Mucosa of descending colon (tissue), 3 donors: ENCODE data around the gene ATP10B. TPM values are rescaled to one million over a fixed set of nuclear protein-coding genes. Genes with fewer than 3 reads are reported as not detected.
A peak's percentile ranks its signal among the peaks of the same experiment; 100 is the strongest.

Source experiments
- ATAC-seq: fragments of 200-7000 bp; cut with Tn5 transposase; one replicate; pipeline ENCODE4 v1.9.1; 2020; ENCODE audit warnings: mild to moderate bottlenecking, moderate library complexity
- DNase-seq, 3 donors: peaks; one replicate each; pipeline ENCODE4 v3.0.0-alpha.2; 2020
- H3K36me3 ChIP-seq: fragments of 200-600 bp; one replicate; pipeline ENCODE4 v1.8.0; 2021; ENCODE audit warnings: low read depth, mild to moderate bottlenecking
- H3K4me1 ChIP-seq: fragments of 200-600 bp; one replicate; pipeline ENCODE4 v1.8.0; 2021; ENCODE audit warnings: low read depth, mild to moderate bottlenecking
- H3K4me3 ChIP-seq: fragments of 200-600 bp; one replicate; pipeline ENCODE4 v1.8.0; 2021; ENCODE audit warnings: mild to moderate bottlenecking
- H3K9me3 ChIP-seq: fragments of 200-600 bp; one replicate; pipeline ENCODE4 v1.8.0; 2021; ENCODE audit warnings: mild to moderate bottlenecking
- CTCF ChIP-seq: fragments of 200-600 bp; IDR thresholded peaks from one replicate; pipeline ENCODE4 v1.8.0; 2022; ENCODE audit warnings: antibody characterized with exemption, mild to moderate bottlenecking
- intact Hi-C, 2 donors: fragments of 100-400 bp; cut with DNase I in 1 of 2; cut with micrococcal nuclease in 1 of 2; formaldehyde crosslinking; loops; one replicate each; pipeline versions ENCODE4 v1.11.0 to v1.11.1; 2022; cut with DNase I, micrococcal nuclease
- total RNA-seq, 3 donors: library from RNA; stranded (reverse); fragmentation: NEBNext Ultra II Directional in 2 of 3; extraction: Animal tissue kit (Norgen Biotek cat#: 25700) in 2 of 3; gene quantifications; one replicate each; pipeline versions ENCODE4 v1.2.1 to v1.2.4, GENCODE V29; 2021 to 2023
- donor health status: DM: no; HTN: no; CAD: no; lungs with moderate emphysema.
- donor health status: DM: no; HTN: no; CAD: no.
- donor health status: DM: no; HTN: yes; CAD: no.

The ATP10B gene
- total RNA-seq, 3 donors from 2014 or later, result 112 to 265 (median 211) TPM

- Histone ChIP-seq H3K4me1 (peaks cover 26% of the 10 kb centered on the region), H3K36me3 (no peaks in the 10 kb centered on the region), H3K9me3 (no peaks in the 10 kb centered on the region), H3K4me3 (no peak overlapping the region)
- intact Hi-C loops, result no loop called here
- no peak for ATAC-seq
- DNase-seq, result no peak
- TF ChIP-seq CTCF, result no peak
Observed at GRCh38 chr5:160749026-160749425, 103.0 kb downstream of the ATP10B start.

- no peak for TF ChIP-seq CTCF
- H3K4me1 ChIP-seq, result peaks cover 26% of the 10 kb centered on the region
- no peak overlapping the region for H3K4me3 ChIP-seq
- H3K9me3 ChIP-seq, result no peaks in the 10 kb centered on the region
- DNase-seq (no peak), ATAC-seq (peak; percentile 12)
- intact Hi-C loops, result no loop called here
- no peaks in the 10 kb centered on the region for H3K36me3 ChIP-seq
Observed at GRCh38 chr5:160747987-160748386, 104.0 kb downstream of the ATP10B start.

- DNase-seq (no peak), ATAC-seq (no peak)
- H3K9me3 ChIP-seq, result no peaks in the 10 kb centered on the region
- TF ChIP-seq CTCF, result no peak
- H3K4me1 ChIP-seq, result peaks cover 26% of the 10 kb centered on the region
- H3K36me3 ChIP-seq, result no peaks in the 10 kb centered on the region
- H3K4me3 ChIP-seq, result no peak overlapping the region
- intact Hi-C loops, result no loop called here
Observed at GRCh38 chr5:160747559-160747958, 104.5 kb downstream of the ATP10B start.

- intact Hi-C loops, result no loop called here
- ATAC-seq, result no peak
- Histone ChIP-seq H3K4me1 (peaks cover 11% of the 10 kb centered on the region), H3K9me3 (no peaks in the 10 kb centered on the region), H3K36me3 (no peaks in the 10 kb centered on the region), H3K4me3 (no peak overlapping the region)
- TF ChIP-seq CTCF, result no peak
- DNase-seq, result no peak
Observed at GRCh38 chr5:160744268-160745101, 107.5 kb downstream of the ATP10B start.

GRCh38 chr5:160743027-160743426 lies 109.0 kb downstream of the ATP10B start:
- no peak for ATAC-seq
- DNase-seq, result no peak
- no peak for TF ChIP-seq CTCF
- H3K36me3 ChIP-seq, result no peaks in the 10 kb centered on the region
- no peaks in the 10 kb centered on the region for H3K9me3 ChIP-seq
- peaks cover 1% of the 10 kb centered on the region for H3K4me1 ChIP-seq
- no peak overlapping the region for H3K4me3 ChIP-seq
- intact Hi-C loops, result no loop called here
